BJ (cell line): ENCODE measurements around the gene C11orf58. TPM values are rescaled to one million over a fixed set of nuclear protein-coding genes. Genes with fewer than 3 reads are reported as not detected.

ENCODE experiments used
- CTCF ChIA-PET: fragments of 350-600 bp; formaldehyde crosslinking; extraction: SDS; loops from one replicate; lab custom pipeline; 2021; ENCODE audit warnings: antibody characterized with exemption, inconsistent platforms; lab: Yijun Ruan, JAX
- POLR2A ChIA-PET: fragments of 300-600 bp; sonication (Branson Sonifier 250); formaldehyde crosslinking; extraction: SDS; loops from one replicate; lab custom pipeline; 2021; ENCODE audit warnings: antibody characterized with exemption; lab: Charles Lee
- DNase-seq: peaks from one replicate; pipeline ENCODE4 v3.0.0-alpha.2; 2011; ENCODE audit warnings: low read depth
- H3K27me3 ChIP-seq: 2 replicates; pipeline ENCODE4 v1.6.0; 2011; ENCODE audit warnings: low read length; ENCODE audit not compliant: control insufficient read depth, insufficient read depth
- H3K36me3 ChIP-seq: 2 replicates; pipeline ENCODE4 v1.5.1; 2011; ENCODE audit warnings: low read length; ENCODE audit not compliant: control insufficient read depth, insufficient read depth
- H3K4me3 ChIP-seq: 2 replicates; pipeline ENCODE4 v1.5.1; 2011; ENCODE audit warnings: low read depth, mild to moderate bottlenecking, control low read depth, low read length
- polyA minus RNA-seq: library from RNA; depleted of rRNA, polyadenylated mRNA; stranded (reverse); fragments of >200 nt; gene quantifications from 2 replicates; pipeline ENCODE4 v1.2.3, GENCODE V29; 2011; rRNA and poly(A)+ RNA removed
- polyA plus RNA-seq: library from polyadenylated mRNA; depleted of rRNA; stranded (reverse); fragments of >200 nt; gene quantifications from 2 replicates; pipeline ENCODE4 v1.2.3, GENCODE V29; 2011; rRNA removed
- TF ChIP-seq, protein P1 (sequence below): IDR thresholded peaks from 2 replicates; pipeline ENCODE4 v1.5.1; 2011; ENCODE audit warnings: low read depth, mild to moderate bottlenecking, control low read depth, inconsistent platforms, low read length, moderate library complexity; ENCODE audit not compliant: insufficient read depth

C11orf58 gene
- 115 and 170 TPM in 2 replicates for polyA plus RNA-seq
- polyA minus RNA-seq: 76.9 and 81.9 TPM in 2 replicates

DNA sequence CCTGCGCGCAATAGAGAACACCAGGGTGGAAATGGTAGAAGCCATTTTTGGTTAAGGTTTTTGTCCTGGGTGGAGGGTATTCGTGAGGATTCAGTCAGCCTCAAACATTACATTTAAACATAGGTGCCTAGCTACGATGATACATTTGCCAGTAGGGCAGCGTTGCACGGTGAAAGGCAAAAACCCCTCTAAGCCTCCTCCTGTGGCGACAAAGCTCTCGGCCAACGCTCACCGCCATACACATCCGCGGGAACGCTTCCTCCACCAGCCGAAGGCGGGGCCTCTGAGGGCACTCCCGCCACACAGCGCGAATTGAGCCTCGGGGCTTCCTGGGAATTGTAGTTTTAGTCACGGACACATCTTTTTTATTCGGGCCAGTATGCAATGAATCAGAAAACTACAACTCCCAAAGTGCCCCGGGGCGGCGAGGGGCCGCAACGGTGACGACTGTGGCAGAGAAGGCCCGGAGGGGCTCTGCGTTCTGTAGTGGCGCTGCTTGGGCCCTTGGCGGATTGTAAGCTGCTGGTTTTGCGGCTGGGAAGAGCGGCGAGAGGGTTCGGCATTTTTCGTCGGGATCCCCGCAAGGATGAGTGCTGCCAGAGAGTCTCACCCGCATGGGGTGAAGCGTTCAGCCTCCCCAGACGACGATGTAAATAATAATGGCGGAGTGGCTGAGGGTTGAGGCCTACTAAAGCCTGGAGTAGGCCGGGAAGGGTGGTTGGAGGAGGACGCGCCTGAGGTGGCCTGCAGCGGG, at the start of gene C11orf58:
Gene C11orf58, plus strand, starts transcription at position 455 of the 754 bp plus-strand sequence. Its CDS starts 132 bp downstream, at position 587.
- peak within 1 kb of the TSS; percentile 73 for H3K4me3 ChIP-seq
- ChIA-PET CTCF (no interaction called here), POLR2A (no interaction called here)
- H3K27me3 ChIP-seq: no peaks in the 10 kb centered on the region
- peaks cover 2% of the 10 kb centered on the region; the same call in 1 of the 2 replicates for H3K36me3 ChIP-seq
- TF ChIP-seq, protein P1, sequence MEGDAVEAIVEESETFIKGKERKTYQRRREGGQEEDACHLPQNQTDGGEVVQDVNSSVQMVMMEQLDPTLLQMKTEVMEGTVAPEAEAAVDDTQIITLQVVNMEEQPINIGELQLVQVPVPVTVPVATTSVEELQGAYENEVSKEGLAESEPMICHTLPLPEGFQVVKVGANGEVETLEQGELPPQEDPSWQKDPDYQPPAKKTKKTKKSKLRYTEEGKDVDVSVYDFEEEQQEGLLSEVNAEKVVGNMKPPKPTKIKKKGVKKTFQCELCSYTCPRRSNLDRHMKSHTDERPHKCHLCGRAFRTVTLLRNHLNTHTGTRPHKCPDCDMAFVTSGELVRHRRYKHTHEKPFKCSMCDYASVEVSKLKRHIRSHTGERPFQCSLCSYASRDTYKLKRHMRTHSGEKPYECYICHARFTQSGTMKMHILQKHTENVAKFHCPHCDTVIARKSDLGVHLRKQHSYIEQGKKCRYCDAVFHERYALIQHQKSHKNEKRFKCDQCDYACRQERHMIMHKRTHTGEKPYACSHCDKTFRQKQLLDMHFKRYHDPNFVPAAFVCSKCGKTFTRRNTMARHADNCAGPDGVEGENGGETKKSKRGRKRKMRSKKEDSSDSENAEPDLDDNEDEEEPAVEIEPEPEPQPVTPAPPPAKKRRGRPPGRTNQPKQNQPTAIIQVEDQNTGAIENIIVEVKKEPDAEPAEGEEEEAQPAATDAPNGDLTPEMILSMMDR: no peak
- peak; percentile 90 for DNase-seq

DNA sequence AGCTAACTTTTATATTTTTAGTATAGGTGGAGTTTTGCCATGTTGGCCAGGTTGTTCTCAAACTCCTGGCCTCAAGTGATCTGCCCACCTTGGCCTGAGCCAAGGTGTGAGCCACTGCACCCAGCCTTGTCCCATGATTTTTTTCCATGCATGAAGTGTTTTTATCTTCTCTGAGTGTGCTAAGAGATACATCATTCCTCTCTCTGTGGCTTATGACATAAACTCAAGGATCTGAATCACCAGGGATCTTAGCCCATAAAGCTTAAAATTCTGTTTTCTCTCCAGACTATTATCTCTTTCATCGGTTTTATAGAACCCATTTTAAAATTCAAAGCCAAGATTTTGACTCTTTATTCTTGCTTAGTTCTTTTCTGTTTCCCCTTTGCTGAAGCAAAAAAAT, 48.4 kb upstream of the C11orf58 start:
- Histone ChIP-seq H3K36me3 (no peaks in the 10 kb centered on the region), H3K27me3 (no peaks in the 10 kb centered on the region), H3K4me3 (no peak overlapping the region)
- TF ChIP-seq, protein P1: no peak
- DNase-seq: no peak
- CTCF ChIA-PET: no interaction called here
- POLR2A ChIA-PET: no interaction called here

DNA sequence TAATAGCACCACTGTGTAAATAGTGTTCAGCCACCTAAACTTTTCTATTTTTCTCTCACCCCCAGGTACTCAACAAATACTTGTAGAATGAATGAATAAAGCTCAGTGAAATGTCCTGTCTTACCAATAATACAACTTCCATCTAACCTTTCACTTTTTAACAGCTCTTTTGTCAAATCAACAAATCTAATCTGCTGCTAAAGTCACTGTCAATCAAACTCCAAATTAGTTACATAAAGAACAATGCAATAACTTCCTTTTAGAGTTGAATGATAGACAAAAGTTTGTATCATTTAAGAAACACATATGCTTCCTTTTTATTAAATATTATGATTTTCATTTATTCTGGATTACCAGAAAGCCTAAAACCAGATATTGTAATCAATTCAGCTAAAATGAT, 34.7 kb upstream of the C11orf58 start:
- TF ChIP-seq, protein P1: no peak
- no peak overlapping the region for H3K4me3 ChIP-seq
- no peak for DNase-seq
- ChIA-PET POLR2A (no interaction called here), CTCF (no interaction called here)
- H3K36me3 ChIP-seq: no peaks in the 10 kb centered on the region
- no peaks in the 10 kb centered on the region for H3K27me3 ChIP-seq

DNA sequence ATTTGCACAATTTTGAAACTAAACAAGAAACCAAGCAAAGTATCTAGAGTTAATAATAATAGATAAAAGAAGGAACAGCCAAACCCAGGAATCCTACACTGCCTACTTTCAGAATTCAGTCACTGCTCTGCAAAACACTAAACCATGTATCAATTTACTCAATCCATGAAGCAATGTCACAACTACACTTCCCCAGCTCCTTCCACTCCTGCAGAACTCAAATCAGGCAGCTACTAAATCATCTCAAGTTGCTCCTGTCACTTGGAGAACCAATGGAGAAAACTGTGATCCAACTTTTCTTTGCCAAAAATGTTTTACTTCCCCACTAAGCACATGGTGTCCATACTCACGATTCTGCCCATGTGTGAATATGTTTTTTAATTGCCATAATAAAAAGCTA, 24.9 kb upstream of the C11orf58 start:
- H3K36me3 ChIP-seq: no peaks in the 10 kb centered on the region
- POLR2A ChIA-PET: no interaction called here
- CTCF ChIA-PET: no interaction called here
- TF ChIP-seq, protein P1: no peak
- no peaks in the 10 kb centered on the region for H3K27me3 ChIP-seq
- no peak overlapping the region for H3K4me3 ChIP-seq
- DNase-seq: no peak

DNA sequence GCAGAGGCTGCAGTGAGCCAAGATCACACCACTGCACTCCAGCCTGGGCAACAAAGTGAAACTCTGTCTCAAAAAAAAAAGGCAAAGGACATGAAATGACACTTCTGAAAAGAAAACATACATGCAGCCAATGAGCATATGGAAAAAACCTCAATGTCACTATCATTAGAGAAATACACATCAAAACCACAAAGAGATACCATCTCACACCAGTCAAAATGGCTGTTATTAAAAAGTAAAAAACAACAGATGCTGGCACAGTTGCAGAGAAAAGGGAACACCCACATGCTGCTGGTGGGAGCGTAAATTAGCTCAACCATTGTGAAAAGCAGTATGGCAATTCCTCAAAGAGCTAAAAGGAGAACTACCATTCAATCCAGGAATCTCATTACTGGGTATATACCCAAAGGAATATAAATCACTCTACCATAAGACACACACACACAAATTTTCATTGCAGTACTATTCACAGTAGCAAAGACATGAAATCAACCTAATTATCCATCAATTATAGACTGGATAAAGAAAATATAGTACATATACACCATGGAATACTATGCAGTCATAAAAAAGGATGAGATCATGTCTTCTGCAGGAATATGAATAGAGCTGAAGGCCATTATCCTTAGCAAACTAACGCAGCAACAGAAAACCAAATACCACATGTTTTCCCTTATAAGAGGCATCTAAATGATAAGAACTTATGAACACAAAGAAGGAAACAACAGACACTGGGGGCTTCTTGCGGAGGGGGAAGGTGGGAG, 15.7 kb upstream of the C11orf58 start:
- POLR2A ChIA-PET: no interaction called here
- TF ChIP-seq, protein P1: no peak
- Histone ChIP-seq H3K4me3 (no peak overlapping the region), H3K36me3 (no peaks in the 10 kb centered on the region), H3K27me3 (no peaks in the 10 kb centered on the region)
- CTCF ChIA-PET: no interaction called here
- no peak for DNase-seq
